ENCODE data around the gene DDX24.

DNA sequence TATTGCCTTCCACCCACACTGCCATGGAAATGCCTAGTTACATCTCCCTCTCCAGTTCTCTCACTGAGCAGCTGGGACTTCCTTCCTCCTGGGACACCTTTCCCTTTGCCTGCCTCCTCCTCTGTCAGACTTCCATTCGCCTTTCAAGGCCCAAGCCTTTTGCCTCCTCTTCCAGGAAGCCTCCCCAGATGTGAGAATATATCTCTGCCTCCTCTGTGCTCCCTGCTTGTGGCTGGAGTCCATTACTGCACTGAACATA is 45.3 kb upstream of the DDX24 start:
- TF ChIP-seq, protein P1, sequence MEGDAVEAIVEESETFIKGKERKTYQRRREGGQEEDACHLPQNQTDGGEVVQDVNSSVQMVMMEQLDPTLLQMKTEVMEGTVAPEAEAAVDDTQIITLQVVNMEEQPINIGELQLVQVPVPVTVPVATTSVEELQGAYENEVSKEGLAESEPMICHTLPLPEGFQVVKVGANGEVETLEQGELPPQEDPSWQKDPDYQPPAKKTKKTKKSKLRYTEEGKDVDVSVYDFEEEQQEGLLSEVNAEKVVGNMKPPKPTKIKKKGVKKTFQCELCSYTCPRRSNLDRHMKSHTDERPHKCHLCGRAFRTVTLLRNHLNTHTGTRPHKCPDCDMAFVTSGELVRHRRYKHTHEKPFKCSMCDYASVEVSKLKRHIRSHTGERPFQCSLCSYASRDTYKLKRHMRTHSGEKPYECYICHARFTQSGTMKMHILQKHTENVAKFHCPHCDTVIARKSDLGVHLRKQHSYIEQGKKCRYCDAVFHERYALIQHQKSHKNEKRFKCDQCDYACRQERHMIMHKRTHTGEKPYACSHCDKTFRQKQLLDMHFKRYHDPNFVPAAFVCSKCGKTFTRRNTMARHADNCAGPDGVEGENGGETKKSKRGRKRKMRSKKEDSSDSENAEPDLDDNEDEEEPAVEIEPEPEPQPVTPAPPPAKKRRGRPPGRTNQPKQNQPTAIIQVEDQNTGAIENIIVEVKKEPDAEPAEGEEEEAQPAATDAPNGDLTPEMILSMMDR (IDR thresholded peaks at IDR 0.05), result no peak
- TF ChIP-seq POLR2AphosphoS5 (IDR thresholded peaks at IDR 0.05), result no peak
- no peak for TF ChIP-seq EP300 (IDR thresholded peaks at IDR 0.05)
- TF ChIP-seq POLR2A (IDR thresholded peaks at IDR 0.05), result no peak

Data from gastroesophageal sphincter (tissue), 3 donors.